ENCODE data around the gene ZNF221.
A peak's percentile ranks its signal among the peaks of the same experiment; 100 is the strongest.

ZNF221 gene

DNA sequence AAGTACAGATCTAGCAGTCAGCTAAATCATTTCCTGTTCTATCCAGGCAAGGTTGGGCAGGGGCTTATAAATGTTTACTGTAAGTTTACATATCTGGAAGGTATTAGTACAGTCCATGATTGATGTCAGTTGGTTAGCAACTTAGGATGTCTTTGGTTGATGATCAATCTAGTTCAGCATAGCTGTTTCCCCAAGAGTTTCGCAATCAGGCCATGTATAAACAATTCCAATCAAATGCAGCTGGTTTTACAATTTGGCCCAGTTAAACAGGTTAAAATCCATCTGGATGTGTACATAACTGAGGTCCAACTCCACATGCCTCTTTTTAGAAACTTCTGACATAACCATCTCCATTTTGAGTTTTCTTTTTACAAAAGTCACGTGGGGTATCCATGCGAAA, 6.9 kb downstream of the ZNF221 start:
- no peak overlapping the region for H3K4me3 ChIP-seq (ENCODE audit: low read depth, low read length)
- DNase-seq (ENCODE audit: low read depth), result no peak
- TF ChIP-seq, protein P1, sequence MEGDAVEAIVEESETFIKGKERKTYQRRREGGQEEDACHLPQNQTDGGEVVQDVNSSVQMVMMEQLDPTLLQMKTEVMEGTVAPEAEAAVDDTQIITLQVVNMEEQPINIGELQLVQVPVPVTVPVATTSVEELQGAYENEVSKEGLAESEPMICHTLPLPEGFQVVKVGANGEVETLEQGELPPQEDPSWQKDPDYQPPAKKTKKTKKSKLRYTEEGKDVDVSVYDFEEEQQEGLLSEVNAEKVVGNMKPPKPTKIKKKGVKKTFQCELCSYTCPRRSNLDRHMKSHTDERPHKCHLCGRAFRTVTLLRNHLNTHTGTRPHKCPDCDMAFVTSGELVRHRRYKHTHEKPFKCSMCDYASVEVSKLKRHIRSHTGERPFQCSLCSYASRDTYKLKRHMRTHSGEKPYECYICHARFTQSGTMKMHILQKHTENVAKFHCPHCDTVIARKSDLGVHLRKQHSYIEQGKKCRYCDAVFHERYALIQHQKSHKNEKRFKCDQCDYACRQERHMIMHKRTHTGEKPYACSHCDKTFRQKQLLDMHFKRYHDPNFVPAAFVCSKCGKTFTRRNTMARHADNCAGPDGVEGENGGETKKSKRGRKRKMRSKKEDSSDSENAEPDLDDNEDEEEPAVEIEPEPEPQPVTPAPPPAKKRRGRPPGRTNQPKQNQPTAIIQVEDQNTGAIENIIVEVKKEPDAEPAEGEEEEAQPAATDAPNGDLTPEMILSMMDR (IDR thresholded peaks at IDR 0.05; ENCODE audit: insufficient read depth, low read depth, low read length, missing control alignments), result no peak

DNA sequence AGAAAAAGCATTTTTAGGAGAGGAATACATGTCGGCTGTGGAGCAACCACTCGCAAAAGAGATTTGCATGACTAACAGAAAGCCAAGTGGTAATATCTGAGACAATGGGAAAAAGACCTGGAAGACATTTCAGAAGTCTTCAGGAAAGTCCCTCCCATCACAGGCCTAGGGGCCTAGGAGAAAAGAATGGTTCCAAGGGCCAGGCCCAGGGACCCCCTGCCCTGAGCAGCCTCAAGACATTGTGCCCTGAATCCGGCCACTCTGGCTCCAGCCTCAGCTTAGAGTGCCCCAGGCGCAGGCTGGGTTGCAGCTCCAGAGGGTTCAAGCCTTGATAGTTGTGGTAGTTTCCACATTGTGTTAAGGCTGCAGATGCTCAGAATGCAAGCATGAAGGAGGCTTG, 9.4 kb downstream of the ZNF221 start:
- DNase-seq (ENCODE audit: low read depth), result no peak
- TF ChIP-seq, protein P1 (IDR thresholded peaks at IDR 0.05; ENCODE audit: insufficient read depth, low read depth, low read length, missing control alignments), result no peak
- no peak overlapping the region for H3K4me3 ChIP-seq (ENCODE audit: low read depth, low read length)

DNA sequence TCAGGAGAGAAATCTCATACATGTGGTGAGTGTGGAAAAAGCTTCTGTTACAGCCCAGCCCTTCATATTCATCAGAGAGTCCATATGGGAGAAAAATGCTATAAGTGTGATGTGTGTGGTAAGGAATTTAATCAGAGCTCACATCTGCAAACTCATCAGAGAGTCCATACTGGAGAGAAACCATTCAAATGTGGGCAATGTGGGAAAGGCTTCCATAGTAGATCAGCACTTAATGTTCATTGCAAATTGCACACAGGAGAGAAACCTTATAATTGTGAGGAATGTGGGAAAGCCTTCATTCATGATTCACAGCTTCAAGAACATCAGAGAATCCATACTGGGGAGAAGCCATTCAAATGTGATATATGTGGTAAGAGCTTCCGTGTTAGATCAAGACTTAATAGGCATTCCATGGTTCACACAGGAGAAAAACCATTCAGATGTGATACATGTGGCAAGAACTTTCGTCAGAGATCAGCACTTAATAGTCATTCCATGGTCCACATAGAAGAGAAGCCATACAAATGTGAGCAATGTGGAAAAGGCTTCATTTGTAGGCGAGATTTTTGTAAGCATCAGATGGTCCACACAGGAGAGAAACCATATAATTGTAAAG, 15.2 kb downstream of the ZNF221 start:
- H3K4me3 ChIP-seq (ENCODE audit: low read depth, low read length), result no peak overlapping the region
- TF ChIP-seq, protein P1 (IDR thresholded peaks at IDR 0.05; ENCODE audit: insufficient read depth, low read depth, low read length, missing control alignments), result no peak
- no peak for DNase-seq (ENCODE audit: low read depth)

DNA sequence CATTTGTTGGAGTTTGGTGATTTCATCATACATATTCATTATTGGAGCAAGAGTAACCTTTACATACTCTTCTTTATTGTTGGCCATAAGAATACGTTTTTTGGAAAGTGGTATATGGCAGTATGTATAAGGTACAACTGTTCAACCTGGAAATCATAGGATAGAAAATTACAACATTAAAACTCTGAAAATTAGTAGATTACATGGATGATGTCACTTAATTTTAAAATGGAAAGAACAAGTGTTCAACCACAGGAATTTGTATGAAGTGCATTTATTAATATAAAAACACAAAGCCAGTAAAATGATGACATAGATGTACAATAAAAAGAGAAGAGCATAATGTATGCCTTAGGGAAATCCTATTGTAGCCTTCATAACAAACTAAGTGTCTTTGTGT, 25.7 kb downstream of the ZNF221 start:
- DNase-seq (ENCODE audit: low read depth), result no peak
- TF ChIP-seq, protein P1 (IDR thresholded peaks at IDR 0.05; ENCODE audit: insufficient read depth, low read depth, low read length, missing control alignments), result no peak
- no peak overlapping the region for H3K4me3 ChIP-seq (ENCODE audit: low read depth, low read length)

DNA sequence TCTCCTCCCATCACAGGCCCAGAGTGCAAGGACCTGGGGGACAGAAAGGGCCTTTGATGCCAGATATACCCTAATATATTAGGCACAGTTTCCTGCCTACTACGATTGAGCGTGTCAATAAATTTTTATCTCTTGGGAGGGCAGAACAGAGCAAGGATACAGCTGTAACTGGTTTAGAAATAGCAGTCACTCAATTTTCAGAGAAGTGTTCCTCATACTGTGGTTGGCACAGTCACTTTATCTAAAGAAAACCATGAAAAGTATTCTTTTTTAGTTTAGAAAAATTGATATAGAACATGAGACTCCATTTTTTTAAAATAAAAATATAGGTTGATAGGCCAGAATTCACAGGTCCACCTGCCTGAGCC, 32.5 kb downstream of the ZNF221 start:
- TF ChIP-seq, protein P1 (IDR thresholded peaks at IDR 0.05; ENCODE audit: insufficient read depth, low read depth, low read length, missing control alignments), result no peak
- DNase-seq (ENCODE audit: low read depth), result no peak
- peak overlapping the region; percentile 59 for H3K4me3 ChIP-seq (ENCODE audit: low read depth, low read length)

DNA sequence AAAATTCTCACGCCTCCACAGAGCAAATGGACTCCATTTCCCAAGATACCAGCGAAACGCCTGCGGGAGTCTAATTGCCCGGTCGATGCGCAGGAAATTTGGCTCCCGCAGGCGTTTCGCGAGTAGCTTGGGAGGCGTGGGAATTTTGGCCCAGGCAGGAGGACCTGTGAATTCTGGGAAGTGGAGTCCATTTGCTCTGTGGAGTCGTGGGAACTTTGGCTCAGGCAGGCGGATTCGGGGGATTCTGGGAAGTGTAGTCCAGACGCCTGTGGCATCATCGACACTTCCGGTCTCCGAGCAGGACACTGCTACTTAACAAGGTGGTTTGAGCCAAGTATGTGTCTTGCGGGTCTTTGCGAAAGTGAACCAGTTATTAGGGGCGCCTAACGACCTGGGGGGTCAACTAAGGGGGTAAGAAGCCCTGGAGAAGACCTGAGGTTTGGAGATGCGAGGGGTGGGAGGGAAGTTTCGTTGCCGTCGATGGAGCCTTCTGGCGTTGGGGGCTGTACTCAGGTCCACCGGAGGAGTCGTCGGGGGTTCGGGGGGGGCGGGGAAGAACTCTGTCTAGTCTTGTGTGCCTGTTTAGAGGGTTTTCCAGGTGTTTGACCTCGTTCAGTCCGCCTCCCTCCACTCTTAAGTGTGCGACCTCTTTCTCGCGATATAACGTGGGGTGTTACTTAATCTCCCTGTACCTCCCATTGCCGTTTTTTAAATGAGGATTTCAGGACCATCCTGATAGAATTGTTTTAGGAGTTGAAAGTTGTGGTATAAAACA, 33.1 kb downstream of the ZNF221 start, which contains the start of gene ZNF155:
Gene ZNF155 (plus strand): TSS at position 277 of the 775 bp plus-strand sequence. CDS start 4,356 bp downstream, outside the sequence.
- peak; percentile 87 for DNase-seq (ENCODE audit: low read depth)
- peak within 1 kb of the TSS; percentile 59 for H3K4me3 ChIP-seq (ENCODE audit: low read depth, low read length)
- TF ChIP-seq, protein P1 (IDR thresholded peaks at IDR 0.05; ENCODE audit: insufficient read depth, low read depth, low read length, missing control alignments), result no peak
